Upper lobe of left lung (tissue), 6 donors: ENCODE measurements around the gene NCOA1. TPM values are rescaled to one million over a fixed set of nuclear protein-coding genes. Genes with fewer than 3 reads are reported as not detected.

Experiments used
- ATAC-seq, 2 donors: fragments of 200-7000 bp; cut with Tn5 transposase; one replicate each; pipeline ENCODE4 v1.9.1; 2022; ENCODE audit warnings: mild to moderate bottlenecking in 2 of 2, moderate library complexity in 2 of 2; ENCODE audit not compliant: low FRiP score in 2 of 2
- DNase-seq, 2 donors: peaks; one replicate each; pipeline ENCODE4 v3.0.0-alpha.2; 2019 to 2020
- H3K27ac ChIP-seq, 4 donors: fragments of 200-600 bp; sonication (generic); one replicate each; pipeline ENCODE4 v1.5.1; 2016 to 2019
- H3K27me3 ChIP-seq, 4 donors: fragments of 200-600 bp; sonication (generic); one replicate each; pipeline ENCODE4 v1.5.1; 2017 to 2019
- H3K36me3 ChIP-seq, 4 donors: fragments of 200-600 bp; sonication (generic); one replicate each; pipeline ENCODE4 v1.5.1; 2016 to 2019
- H3K4me1 ChIP-seq, 4 donors: fragments of 200-600 bp; sonication (generic); one replicate each; pipeline ENCODE4 v1.5.1; 2018 to 2019
- H3K4me3 ChIP-seq, 4 donors: fragments of 200-600 bp; sonication (generic); one replicate each; pipeline ENCODE4 v1.5.1; 2017 to 2019; ENCODE audit warnings: mild to moderate bottlenecking in 2 of 4, moderate library complexity in 1 of 4
- H3K9me3 ChIP-seq, 4 donors: fragments of 200-600 bp; sonication (generic); one replicate each; pipeline ENCODE4 v1.5.1; 2018 to 2019
- EP300 ChIP-seq, 4 donors: sonication (generic); formaldehyde crosslinking; IDR thresholded peaks; one replicate each; pipeline ENCODE4 v1.5.1; 2017; ENCODE audit warnings: antibody characterized with exemption in 4 of 4, control low read depth in 2 of 4
- POLR2A ChIP-seq, 4 donors: fragments of 450-650 bp; IDR thresholded peaks; one replicate each; pipeline ENCODE4 v1.5.1; 2016 to 2017; ENCODE audit warnings: antibody characterized with exemption in 4 of 4, mild to moderate bottlenecking in 2 of 4
- POLR2AphosphoS5 ChIP-seq, 2 donors: sonication (generic); formaldehyde crosslinking; IDR thresholded peaks; one replicate each; pipeline ENCODE4 v1.5.1; 2017; ENCODE audit warnings: antibody characterized with exemption in 2 of 2
- WGBS, 2 donors: methylation state at CpG; one replicate each; pipeline ENCODE4 v1.1.5; 2017 to 2018; 5-methylcytosine and 5-hydroxymethylcytosine counted together
- total RNA-seq, 6 donors: library from RNA; depleted of rRNA in 4 of 6; stranded (reverse); fragments of >200 nt in 4 of 6; gene quantifications; one replicate each; pipeline versions ENCODE4 v1.1.0 to v1.2.1, GENCODE V29; 2016 to 2021
- TF ChIP-seq, protein P1 (sequence below), 6 experiments: fragments of 450-650 bp in 4 of 6; fragments of 200-600 bp in 2 of 6; sonication (generic) in 2 of 6; IDR thresholded peaks; one replicate each; pipeline ENCODE4 v1.5.1; 2016 to 2019; ENCODE audit warnings: antibody characterized with exemption in 6 of 6
- donor health status: DM: no; HTN: no; CAD: no; lungs with moderate emphysema.
- donor health status: DM: no; HTN: yes; CAD: no; lungs with severe emphysema.

NCOA1 gene
- total RNA-seq, 6 donors from 2014 or later, result 38.3 to 68.1 (median 42.5) TPM

DNA sequence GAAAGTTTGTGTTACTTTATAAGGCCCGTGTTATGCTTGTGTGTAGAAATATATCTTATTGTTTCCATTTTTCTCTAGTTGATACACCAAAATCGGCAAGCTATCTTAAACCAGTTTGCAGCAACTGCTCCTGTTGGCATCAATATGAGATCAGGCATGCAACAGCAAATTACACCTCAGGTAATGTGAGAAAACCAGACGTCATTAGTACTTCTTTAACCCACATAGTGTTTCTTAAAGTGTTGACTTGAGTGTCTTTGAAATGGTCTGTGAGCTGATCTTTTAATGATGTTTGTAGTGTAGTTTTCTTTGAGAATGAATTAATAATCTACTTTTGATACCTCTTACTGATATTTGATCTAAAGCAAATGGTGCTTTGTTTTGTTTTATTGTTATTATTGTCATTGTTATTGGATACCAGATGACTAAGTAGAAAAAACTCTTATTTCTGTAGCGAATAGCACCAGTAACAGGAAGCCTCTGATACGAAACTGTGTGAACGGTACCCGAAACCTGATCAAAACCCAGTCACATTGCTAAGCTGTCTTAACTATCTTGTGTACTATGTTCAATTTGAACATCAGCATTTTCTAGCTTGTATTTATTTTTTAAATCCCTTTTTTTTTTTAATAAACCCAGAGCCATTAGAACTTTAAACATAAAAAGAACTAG, 248.4 kb downstream of the NCOA1 start:
- DNase-seq, result no peak
- peaks cover 3 to 9% (median 7%) of the 10 kb centered on the region in 4 donors for H3K4me1 ChIP-seq
- H3K4me3 ChIP-seq, result no peak overlapping the region
- H3K36me3 ChIP-seq, result peaks cover 0 to 21% (median 8%) of the 10 kb centered on the region in 4 donors
- no peak overlapping the region for H3K27ac ChIP-seq
- H3K9me3 ChIP-seq, result no peaks in the 10 kb centered on the region
- H3K27me3 ChIP-seq, result no peaks in the 10 kb centered on the region
- WGBS, 2 donors, result 85 to 89% methylated on average over 7 of the region's 7 CpGs
- TF ChIP-seq POLR2AphosphoS5 (IDR thresholded peaks at IDR 0.05) (no peak), POLR2A (IDR thresholded peaks at IDR 0.05) (no peak), EP300 (IDR thresholded peaks at IDR 0.05) (no peak)
- TF ChIP-seq, protein P1, sequence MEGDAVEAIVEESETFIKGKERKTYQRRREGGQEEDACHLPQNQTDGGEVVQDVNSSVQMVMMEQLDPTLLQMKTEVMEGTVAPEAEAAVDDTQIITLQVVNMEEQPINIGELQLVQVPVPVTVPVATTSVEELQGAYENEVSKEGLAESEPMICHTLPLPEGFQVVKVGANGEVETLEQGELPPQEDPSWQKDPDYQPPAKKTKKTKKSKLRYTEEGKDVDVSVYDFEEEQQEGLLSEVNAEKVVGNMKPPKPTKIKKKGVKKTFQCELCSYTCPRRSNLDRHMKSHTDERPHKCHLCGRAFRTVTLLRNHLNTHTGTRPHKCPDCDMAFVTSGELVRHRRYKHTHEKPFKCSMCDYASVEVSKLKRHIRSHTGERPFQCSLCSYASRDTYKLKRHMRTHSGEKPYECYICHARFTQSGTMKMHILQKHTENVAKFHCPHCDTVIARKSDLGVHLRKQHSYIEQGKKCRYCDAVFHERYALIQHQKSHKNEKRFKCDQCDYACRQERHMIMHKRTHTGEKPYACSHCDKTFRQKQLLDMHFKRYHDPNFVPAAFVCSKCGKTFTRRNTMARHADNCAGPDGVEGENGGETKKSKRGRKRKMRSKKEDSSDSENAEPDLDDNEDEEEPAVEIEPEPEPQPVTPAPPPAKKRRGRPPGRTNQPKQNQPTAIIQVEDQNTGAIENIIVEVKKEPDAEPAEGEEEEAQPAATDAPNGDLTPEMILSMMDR (IDR thresholded peaks at IDR 0.05), result no peak
- ATAC-seq, result no peak

DNA sequence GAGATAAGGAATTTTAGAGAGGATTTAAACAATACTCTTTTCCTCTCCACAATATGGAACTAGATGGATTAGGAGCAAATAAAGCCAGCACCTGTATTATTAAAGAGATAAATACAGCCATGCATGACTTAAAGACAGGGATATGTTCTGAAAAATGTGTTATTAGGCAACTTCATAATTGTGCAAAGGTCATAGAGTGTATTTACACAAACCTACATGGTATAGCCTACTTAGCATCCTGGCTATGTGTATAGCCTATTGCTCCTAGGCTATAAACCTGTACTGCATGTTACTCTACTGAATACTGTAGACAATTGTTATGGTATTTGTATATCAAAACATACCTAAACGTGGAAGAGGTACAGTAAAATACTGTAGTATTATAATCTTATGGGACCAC, 249.1 kb downstream of the NCOA1 start:
- Histone ChIP-seq H3K36me3 (peaks cover 0 to 21% (median 8%) of the 10 kb centered on the region in 4 donors), H3K9me3 (no peaks in the 10 kb centered on the region), H3K4me3 (no peak overlapping the region), H3K27ac (no peak overlapping the region), H3K27me3 (no peaks in the 10 kb centered on the region), H3K4me1 (peaks cover 3 to 9% (median 7%) of the 10 kb centered on the region in 4 donors)
- no peak for TF ChIP-seq POLR2AphosphoS5 (IDR thresholded peaks at IDR 0.05)
- no peak for TF ChIP-seq EP300 (IDR thresholded peaks at IDR 0.05)
- no peak for ATAC-seq
- WGBS, 2 donors, result 92 to 93% methylated on average over 1 of the region's 1 CpG
- no peak for DNase-seq

DNA sequence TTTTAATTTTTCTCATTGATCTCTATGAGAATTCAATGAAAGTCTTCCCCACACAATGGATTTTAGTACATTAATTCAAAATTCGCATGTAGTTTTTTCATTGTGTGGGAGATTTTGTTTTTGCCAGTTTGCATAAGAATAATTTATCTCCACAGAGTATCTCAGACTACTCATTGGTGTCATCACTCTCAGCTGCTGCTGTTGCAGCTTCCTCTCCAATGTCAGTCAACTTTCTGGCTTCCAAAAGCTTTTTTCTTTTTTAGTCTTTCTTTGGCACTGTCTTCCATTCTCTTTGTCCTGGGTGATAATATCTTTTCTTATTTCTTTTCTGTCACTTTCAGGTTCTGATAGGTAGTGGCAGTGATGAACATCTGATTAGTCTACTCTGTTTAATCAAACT, 251.7 kb downstream of the NCOA1 start:
- ATAC-seq, result no peak
- DNase-seq, result no peak
- Histone ChIP-seq H3K9me3 (no peaks in the 10 kb centered on the region), H3K27ac (no peak overlapping the region), H3K4me1 (peaks cover 0 to 3% (median 0%) of the 10 kb centered on the region in 4 donors), H3K27me3 (no peaks in the 10 kb centered on the region), H3K4me3 (no peak overlapping the region), H3K36me3 (peaks cover 0 to 27% (median 8%) of the 10 kb centered on the region in 4 donors)
- no peak for TF ChIP-seq EP300 (IDR thresholded peaks at IDR 0.05)
- TF ChIP-seq POLR2A (IDR thresholded peaks at IDR 0.05), result no peak
- TF ChIP-seq POLR2AphosphoS5 (IDR thresholded peaks at IDR 0.05), result no peak
- TF ChIP-seq, protein P1 (IDR thresholded peaks at IDR 0.05), result no peak
- 86 to 89% methylated on average over 1 of the region's 1 CpG for WGBS, 2 donors

DNA sequence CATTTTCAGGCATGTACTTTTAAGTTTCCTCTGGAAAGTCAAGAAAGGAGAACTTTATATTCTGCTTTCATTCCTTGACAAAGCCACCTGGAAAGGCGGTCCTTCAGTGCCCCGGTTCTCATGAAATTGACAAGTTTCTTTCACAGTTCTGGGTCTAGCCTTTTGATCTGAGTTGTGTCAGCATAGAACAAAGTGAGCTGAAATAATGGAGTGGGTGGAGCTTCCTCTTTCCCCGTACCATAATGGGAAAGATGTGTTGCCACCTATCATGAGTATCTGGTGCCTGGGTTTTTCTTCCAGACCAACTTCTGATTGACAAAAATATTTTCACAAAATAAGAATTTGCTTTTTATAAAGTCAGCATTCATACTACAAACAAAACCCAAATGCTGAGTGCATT, 252.9 kb downstream of the NCOA1 start:
- no peak for ATAC-seq
- 54 to 57% methylated on average over 3 of the region's 3 CpGs for WGBS, 2 donors
- H3K27ac ChIP-seq, result no peak overlapping the region

DNA sequence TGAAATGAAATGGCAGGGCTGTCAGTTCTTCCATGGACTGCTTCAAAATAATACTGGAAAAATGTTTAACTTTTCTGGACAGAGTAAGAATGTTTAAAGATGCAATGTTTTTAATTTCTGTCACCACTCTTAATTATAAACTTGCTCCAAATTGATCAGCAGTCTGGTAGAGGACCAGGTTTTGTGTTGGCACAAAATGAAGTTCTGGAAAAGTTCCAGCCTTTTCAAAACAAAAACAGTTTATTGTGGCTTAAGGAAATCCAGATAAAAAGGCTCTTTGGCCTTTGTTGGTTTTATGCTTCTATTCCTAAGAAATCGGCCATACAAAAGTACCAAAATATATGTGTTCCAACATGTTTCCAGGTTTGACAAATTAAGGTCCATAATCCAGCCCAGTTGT, 253.3 kb downstream of the NCOA1 start:
- TF ChIP-seq, protein P1 (IDR thresholded peaks at IDR 0.05), result no peak
- no peak for TF ChIP-seq POLR2AphosphoS5 (IDR thresholded peaks at IDR 0.05)
- H3K27me3 ChIP-seq, result no peaks in the 10 kb centered on the region
- H3K4me3 ChIP-seq, result no peak overlapping the region
- 60 to 66% methylated on average over 1 of the region's 1 CpG for WGBS, 2 donors
- ATAC-seq (no peak), DNase-seq (no peak)
- H3K4me1 ChIP-seq, result peaks cover 0 to 3% (median 0%) of the 10 kb centered on the region in 4 donors
- no peaks in the 10 kb centered on the region for H3K9me3 ChIP-seq
- H3K27ac ChIP-seq, result no peak overlapping the region
- peaks cover 0 to 29% (median 8%) of the 10 kb centered on the region in 4 donors for H3K36me3 ChIP-seq

More for the DNA sequence above, 252.9 kb downstream of the NCOA1 start:
- Histone ChIP-seq H3K4me1 (peaks cover 0 to 3% (median 0%) of the 10 kb centered on the region in 4 donors), H3K27me3 (no peaks in the 10 kb centered on the region), H3K36me3 (peaks cover 0 to 30% (median 8%) of the 10 kb centered on the region in 4 donors), H3K4me3 (no peak overlapping the region), H3K9me3 (no peaks in the 10 kb centered on the region)
- TF ChIP-seq EP300 (IDR thresholded peaks at IDR 0.05), result no peak
- TF ChIP-seq POLR2A (IDR thresholded peaks at IDR 0.05), result no peak
- TF ChIP-seq POLR2AphosphoS5 (IDR thresholded peaks at IDR 0.05), result no peak
- TF ChIP-seq, protein P1 (IDR thresholded peaks at IDR 0.05), result no peak
- no peak for DNase-seq
